IPS DF 6.9 (cell line): ENCODE measurements around the gene OR5AN1.
"Not testable (repeated sequence)": the region's sequence is repeated elsewhere in the genome, so short reads cannot be mapped to it uniquely, and the experiment has no call there.

Experiments used
- DNase-seq: peaks from one replicate; pipeline ENCODE4 v3.0.0-alpha.2; 2013; ENCODE audit warnings: low read depth, low spot score
- H3K27ac ChIP-seq: one replicate; pipeline ENCODE4 v1.5.1; 2013; ENCODE audit warnings: low read length, control low read depth
- H3K27me3 ChIP-seq: 2 replicates; pipeline ENCODE4 v1.6.1; 2013; ENCODE audit warnings: mild to moderate bottlenecking, low read length; ENCODE audit not compliant: control insufficient read depth, insufficient read depth
- H3K36me3 ChIP-seq: 2 replicates; pipeline ENCODE4 v1.6.1; 2013; ENCODE audit warnings: low read length; ENCODE audit not compliant: control insufficient read depth, insufficient read depth
- H3K4me1 ChIP-seq: 2 replicates; pipeline ENCODE4 v1.6.1; 2013; ENCODE audit warnings: low read length; ENCODE audit not compliant: control insufficient read depth, insufficient read depth
- H3K4me3 ChIP-seq: 2 replicates; pipeline ENCODE4 v1.5.1; 2013; ENCODE audit warnings: mild to moderate bottlenecking, low read length
- H3K9me3 ChIP-seq: 2 replicates; pipeline ENCODE4 v1.6.1; 2013; ENCODE audit warnings: low read length, inconsistent platforms; ENCODE audit not compliant: control insufficient read depth, insufficient read depth
- WGBS: extraction: QIAGEN DNeasy Blood & Tissue Kit; methylation state at CpG from one replicate; pipeline ENCODE4 v1.1.7; 2013; ENCODE audit warnings: mixed read lengths, missing lambda C conversion rate; ENCODE audit not compliant: insufficient read length, insufficient coverage; 5-methylcytosine and 5-hydroxymethylcytosine counted together

The OR5AN1 gene, protein sequence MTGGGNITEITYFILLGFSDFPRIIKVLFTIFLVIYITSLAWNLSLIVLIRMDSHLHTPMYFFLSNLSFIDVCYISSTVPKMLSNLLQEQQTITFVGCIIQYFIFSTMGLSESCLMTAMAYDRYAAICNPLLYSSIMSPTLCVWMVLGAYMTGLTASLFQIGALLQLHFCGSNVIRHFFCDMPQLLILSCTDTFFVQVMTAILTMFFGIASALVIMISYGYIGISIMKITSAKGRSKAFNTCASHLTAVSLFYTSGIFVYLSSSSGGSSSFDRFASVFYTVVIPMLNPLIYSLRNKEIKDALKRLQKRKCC

DNA sequence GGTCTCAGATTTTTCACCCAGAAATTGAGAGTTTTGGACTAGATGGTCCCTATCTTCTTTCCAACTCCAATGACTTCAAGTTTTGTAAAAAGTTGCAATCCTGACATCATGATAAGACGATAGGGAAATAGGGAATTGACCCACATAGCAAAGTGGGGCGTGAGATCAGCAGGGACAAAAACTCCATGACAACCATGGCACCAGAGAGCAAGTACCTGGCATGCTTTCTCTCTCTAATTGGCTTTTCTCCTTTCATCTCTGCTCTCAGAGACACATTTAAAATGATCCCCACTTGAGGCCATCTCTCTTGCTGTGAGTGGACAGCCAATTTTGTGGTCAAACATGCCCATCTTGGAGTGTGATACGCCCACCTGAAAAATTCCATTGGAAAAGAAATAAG lies at the start of gene OR5AN1:
TSS of gene OR5AN1 (plus strand) at position 301 of the 400 bp plus-strand sequence. CDS start 5,564 bp downstream, outside the sequence.
- no peaks in the 10 kb centered on the region for H3K27me3 ChIP-seq
- no peak within 1 kb of the TSS for H3K4me3 ChIP-seq
- no peak for DNase-seq
- no peak within 1 kb of the TSS for H3K27ac ChIP-seq
- H3K9me3 ChIP-seq: no peaks in the 10 kb centered on the region
- no peaks in the 10 kb centered on the region for H3K4me1 ChIP-seq
- no peaks in the 10 kb centered on the region for H3K36me3 ChIP-seq
- no CpG with 5 or more reads among the region's 3 CpGs for WGBS

DNA sequence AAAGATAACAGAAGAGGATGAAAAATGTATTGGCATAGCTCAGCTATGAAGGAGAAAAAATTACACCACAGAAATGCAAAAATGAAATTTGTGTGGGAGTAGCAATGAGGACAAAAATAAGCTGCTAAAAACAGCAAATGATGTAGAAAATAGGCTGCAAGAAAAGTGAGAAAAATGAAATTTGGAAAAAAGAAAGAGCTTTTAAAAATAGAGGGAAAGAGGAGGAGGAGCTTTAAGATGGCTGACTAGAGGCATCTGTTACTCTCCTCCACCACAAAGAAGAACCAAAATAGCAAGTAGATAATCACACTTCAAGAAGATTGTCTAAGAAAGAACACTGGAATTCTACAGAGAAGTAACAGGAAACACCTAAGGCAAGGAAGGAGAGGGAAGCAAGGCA lies 23.7 kb upstream of the OR5AN1 start:
- no peak for DNase-seq
- no peaks in the 10 kb centered on the region for H3K9me3 ChIP-seq
- no peaks in the 10 kb centered on the region for H3K27me3 ChIP-seq
- no peak overlapping the region for H3K27ac ChIP-seq
- no peaks in the 10 kb centered on the region for H3K36me3 ChIP-seq
- no peaks in the 10 kb centered on the region for H3K4me1 ChIP-seq
- no peak overlapping the region for H3K4me3 ChIP-seq

DNA sequence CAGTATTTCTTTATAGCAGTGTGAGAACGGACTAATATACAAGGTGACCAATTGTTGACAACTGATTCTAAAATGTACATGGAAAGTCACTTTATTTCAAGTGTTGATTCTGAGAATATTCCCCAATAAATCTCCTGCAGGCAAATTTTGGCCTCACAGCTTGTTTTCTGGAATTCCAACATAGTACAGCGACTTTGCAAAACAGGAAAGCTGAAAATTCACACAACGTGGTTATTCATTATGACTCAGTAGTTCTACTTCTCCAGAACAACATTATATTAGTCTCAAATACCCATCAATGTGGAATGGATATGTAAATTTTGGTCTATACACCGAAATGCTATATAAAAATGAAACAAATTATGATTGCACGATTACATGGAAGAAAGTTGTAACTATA lies 22.5 kb upstream of the OR5AN1 start:
- H3K4me3 ChIP-seq: no peak overlapping the region
- H3K36me3 ChIP-seq: no peaks in the 10 kb centered on the region
- no peaks in the 10 kb centered on the region for H3K27me3 ChIP-seq
- no peaks in the 10 kb centered on the region for H3K4me1 ChIP-seq
- no peaks in the 10 kb centered on the region for H3K9me3 ChIP-seq
- H3K27ac ChIP-seq: no peak overlapping the region
- WGBS: no CpG with 5 or more reads among the region's 5 CpGs
- no peak for DNase-seq

DNA sequence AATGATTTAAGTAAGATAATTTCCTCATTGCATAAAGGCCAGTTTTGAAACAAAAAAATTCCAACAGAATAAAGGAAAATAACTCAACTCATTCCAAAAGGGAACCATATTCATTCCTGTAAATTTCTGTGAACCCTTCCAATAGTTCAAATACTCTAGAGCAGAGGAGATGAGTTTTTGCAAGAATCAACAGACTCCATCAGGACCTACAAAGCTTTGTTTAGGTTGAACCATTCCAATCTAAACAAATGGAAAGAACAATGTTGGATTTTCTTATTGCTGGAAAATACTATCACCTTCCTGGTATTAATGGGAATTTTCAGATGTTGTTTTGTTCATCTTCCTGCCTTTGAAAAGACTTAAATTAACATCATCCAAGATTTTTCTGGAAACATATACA lies 21.8 kb upstream of the OR5AN1 start:
- Histone ChIP-seq H3K27ac (no peak overlapping the region), H3K36me3 (no peaks in the 10 kb centered on the region), H3K27me3 (no peaks in the 10 kb centered on the region), H3K4me3 (no peak overlapping the region), H3K9me3 (no peaks in the 10 kb centered on the region), H3K4me1 (no peaks in the 10 kb centered on the region)
- no peak for DNase-seq

DNA sequence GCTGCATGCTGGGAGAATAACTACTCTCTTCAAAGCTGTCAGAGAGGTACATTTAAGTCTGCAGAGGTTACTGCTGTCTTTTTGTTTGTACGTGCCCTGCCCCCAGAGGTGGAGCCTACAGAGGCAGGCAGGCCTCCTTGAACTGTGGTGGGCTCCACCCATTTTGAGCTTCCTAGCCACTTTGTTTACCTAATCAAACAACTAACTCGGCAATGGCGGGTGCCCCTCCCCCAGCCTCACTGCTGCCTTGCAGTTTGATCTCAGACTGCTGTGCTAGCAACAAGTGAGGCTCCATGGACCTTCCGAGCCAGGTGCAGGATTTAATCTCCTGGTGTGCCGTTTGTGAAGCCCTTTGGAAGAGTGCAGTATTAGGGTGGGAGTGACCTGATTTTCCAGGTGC lies 9.0 kb upstream of the OR5AN1 start:
- not testable (repeated sequence) for H3K36me3 ChIP-seq, H3K27ac ChIP-seq, H3K4me3 ChIP-seq, H3K27me3 ChIP-seq, H3K9me3 ChIP-seq, H3K4me1 ChIP-seq, DNase-seq
- WGBS: no CpG with 5 or more reads among the region's 5 CpGs

DNA sequence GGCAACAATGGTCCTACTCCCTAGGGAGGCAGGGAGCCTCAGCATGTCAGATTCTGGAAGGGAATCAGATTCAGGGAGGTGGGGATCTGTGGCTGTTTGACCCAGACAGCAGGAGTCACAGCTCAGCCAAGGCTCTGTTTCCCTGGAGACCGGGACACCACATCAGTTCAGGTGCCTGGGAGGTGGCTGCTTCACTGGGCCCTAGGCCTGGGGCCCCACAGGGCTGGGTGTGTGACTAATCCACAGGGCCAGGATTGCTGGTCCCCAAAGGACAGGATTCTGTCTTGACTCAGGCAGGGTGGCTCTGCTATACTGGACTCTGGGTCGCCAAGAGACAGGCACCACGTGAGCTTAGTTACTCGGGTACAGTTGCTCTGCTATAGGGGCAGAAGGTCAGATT lies 3.5 kb upstream of the OR5AN1 start:
- Histone ChIP-seq H3K4me3 (no peak overlapping the region), H3K9me3 (no peaks in the 10 kb centered on the region)

DNA sequence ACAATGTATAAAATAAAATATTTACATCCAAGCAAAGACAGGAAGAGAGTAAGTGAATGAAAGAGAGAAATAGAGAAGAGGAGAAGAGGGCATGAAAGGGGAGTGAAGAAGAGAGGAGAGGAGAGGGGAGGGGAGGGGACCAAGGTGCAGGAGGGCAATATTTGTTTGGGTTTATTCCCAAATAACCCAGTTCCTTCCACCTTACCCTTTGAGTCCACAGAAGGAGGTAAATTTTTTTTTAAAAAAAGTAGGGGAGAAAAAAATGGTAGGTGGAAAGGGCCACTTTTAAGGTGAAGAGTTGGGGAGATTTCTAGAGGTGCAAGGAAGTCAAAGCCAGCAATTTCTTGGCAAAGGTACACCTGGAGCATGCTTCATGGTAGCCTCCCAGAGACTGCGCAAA lies 2.1 kb upstream of the OR5AN1 start:
- WGBS: no CpG with 5 or more reads among the region's 1 CpG
- Histone ChIP-seq H3K4me3 (no peak overlapping the region), H3K27ac (no peak overlapping the region), H3K4me1 (no peaks in the 10 kb centered on the region), H3K27me3 (no peaks in the 10 kb centered on the region), H3K36me3 (no peaks in the 10 kb centered on the region), H3K9me3 (no peaks in the 10 kb centered on the region)
- no peak for DNase-seq

More for the DNA sequence above, 3.5 kb upstream of the OR5AN1 start:
- no peaks in the 10 kb centered on the region for H3K36me3 ChIP-seq
- no peaks in the 10 kb centered on the region for H3K27me3 ChIP-seq
- no CpG with 5 or more reads among the region's 4 CpGs for WGBS
- H3K4me1 ChIP-seq: no peaks in the 10 kb centered on the region
- DNase-seq: no peak
- no peak overlapping the region for H3K27ac ChIP-seq

DNA sequence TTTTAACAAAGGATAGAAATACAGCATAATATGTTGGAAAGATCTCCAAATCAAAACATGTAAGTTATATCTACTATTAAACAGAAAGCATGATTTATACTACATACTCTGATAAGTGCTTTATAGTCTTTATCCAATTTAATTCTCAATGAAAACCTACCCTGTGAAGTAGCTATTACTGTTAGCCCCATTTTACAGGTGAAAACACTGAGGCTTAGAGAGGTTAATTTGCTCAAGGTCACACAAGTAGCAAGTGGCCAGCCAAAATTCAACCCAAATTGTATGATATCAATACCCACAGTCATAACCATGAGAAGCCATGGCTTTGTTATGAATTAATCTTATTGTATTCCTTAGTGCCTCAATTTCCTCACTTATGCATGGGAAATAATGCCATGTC lies 675 bp upstream of the OR5AN1 start:
- Histone ChIP-seq H3K36me3 (no peaks in the 10 kb centered on the region), H3K4me1 (no peaks in the 10 kb centered on the region), H3K27me3 (no peaks in the 10 kb centered on the region), H3K4me3 (no peak overlapping the region), H3K27ac (no peak overlapping the region), H3K9me3 (no peaks in the 10 kb centered on the region)
- DNase-seq: no peak

DNA sequence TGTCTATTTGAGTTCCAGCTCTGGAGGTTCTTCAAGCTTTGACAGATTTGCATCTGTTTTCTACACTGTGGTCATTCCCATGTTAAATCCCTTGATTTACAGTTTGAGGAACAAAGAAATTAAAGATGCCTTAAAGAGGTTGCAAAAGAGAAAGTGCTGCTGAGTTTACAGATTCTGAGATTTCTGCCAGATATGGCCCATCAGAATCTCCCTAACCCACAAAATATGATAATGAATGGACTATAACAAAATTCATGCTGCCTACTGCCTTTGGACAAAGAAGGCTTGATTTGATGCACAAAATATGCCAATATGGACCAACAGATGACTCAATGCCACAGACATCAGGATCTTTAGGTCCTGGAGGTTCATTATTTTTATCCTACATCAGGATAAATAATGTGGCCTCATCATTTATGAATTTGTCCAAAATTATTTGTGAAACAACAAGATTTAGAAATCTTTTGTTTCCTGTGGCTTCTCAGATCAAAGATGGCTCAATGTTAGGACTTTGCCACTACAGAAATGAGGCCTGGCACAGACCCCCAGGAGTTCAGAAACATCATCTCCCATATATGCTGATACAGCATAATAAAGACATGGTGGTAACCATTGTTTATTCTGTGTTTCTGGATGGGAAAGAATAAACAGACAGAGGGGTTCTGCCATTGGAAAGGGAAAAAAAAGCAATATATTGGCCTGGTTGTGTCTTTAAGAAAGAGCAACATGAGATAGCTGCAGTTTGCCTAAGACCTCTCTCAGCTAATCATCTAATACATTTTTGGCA lies 6.7 kb downstream of the OR5AN1 start:
- DNase-seq: no peak
- Histone ChIP-seq H3K4me3 (no peak overlapping the region), H3K27me3 (no peaks in the 10 kb centered on the region), H3K4me1 (no peaks in the 10 kb centered on the region), H3K36me3 (no peaks in the 10 kb centered on the region), H3K9me3 (no peaks in the 10 kb centered on the region), H3K27ac (no peak overlapping the region)

DNA sequence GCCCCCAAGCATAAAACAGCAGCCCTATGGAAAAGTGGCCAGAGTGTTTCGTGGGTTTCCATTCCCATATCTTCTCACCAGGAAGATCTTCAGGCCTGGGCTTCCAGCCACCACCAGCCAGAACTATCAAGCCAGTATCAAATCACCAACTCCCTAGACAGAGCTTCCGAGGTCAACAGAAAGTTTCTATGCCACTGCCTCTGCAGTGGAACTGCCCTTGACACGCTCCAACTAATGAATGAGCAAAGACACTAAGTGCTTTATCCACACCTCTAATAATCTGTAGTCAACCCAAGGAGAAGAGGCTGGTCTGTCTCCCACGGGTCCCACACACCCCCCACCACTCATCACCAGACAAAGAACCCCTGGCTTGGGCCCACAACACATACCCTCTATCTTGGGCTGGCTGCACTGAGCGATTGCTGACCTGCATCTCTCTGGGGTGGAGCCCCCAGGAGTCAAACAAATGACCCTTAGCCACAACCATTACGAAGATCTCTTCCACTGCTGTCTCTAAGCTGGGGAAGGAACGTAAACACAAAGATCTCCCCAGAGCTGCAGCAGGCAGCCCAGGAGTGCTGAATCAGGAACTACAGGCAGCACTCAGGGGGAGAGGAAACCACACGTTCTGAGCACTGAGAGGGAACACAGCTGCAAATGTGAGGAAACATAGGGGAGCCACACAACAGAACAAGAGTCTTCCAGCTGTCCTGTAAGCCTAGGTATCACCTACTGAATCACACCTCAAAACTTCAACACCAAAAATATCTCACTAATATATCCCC lies 9.7 kb downstream of the OR5AN1 start:
- Histone ChIP-seq H3K4me3 (no peak overlapping the region), H3K27me3 (no peaks in the 10 kb centered on the region), H3K4me1 (no peaks in the 10 kb centered on the region), H3K9me3 (no peaks in the 10 kb centered on the region), H3K27ac (no peak overlapping the region), H3K36me3 (no peaks in the 10 kb centered on the region)
- WGBS: no CpG with 5 or more reads among the region's 8 CpGs
- DNase-seq: no peak
